Upper lobe of left lung (tissue), 6 donors: Measurements from ENCODE around the gene SLC50A1. TPM values are rescaled to one million over a fixed set of nuclear protein-coding genes. Genes with fewer than 3 reads are reported as not detected.

Experiments used
- ATAC-seq, 2 donors: fragments of 200-7000 bp; cut with Tn5 transposase; one replicate each; pipeline ENCODE4 v1.9.1; 2022; ENCODE audit warnings: mild to moderate bottlenecking in 2 of 2, moderate library complexity in 2 of 2; ENCODE audit not compliant: low FRiP score in 2 of 2
- DNase-seq, 2 donors: peaks; one replicate each; pipeline ENCODE4 v3.0.0-alpha.2; 2019 to 2020
- H3K27ac ChIP-seq, 4 donors: fragments of 200-600 bp; sonication (generic); one replicate each; pipeline ENCODE4 v1.5.1; 2016 to 2019
- H3K27me3 ChIP-seq, 4 donors: fragments of 200-600 bp; sonication (generic); one replicate each; pipeline ENCODE4 v1.5.1; 2017 to 2019
- H3K36me3 ChIP-seq, 4 donors: fragments of 200-600 bp; sonication (generic); one replicate each; pipeline ENCODE4 v1.5.1; 2016 to 2019
- H3K4me1 ChIP-seq, 4 donors: fragments of 200-600 bp; sonication (generic); one replicate each; pipeline ENCODE4 v1.5.1; 2018 to 2019
- H3K4me3 ChIP-seq, 4 donors: fragments of 200-600 bp; sonication (generic); one replicate each; pipeline ENCODE4 v1.5.1; 2017 to 2019; ENCODE audit warnings: mild to moderate bottlenecking in 2 of 4, moderate library complexity in 1 of 4
- H3K9me3 ChIP-seq, 4 donors: fragments of 200-600 bp; sonication (generic); one replicate each; pipeline ENCODE4 v1.5.1; 2018 to 2019
- CTCF ChIP-seq, 6 experiments: fragments of 450-650 bp in 4 of 6; fragments of 200-600 bp in 2 of 6; sonication (generic) in 2 of 6; IDR thresholded peaks; one replicate each; pipeline ENCODE4 v1.5.1; 2016 to 2019; ENCODE audit warnings: antibody characterized with exemption in 6 of 6
- EP300 ChIP-seq, 4 donors: sonication (generic); formaldehyde crosslinking; IDR thresholded peaks; one replicate each; pipeline ENCODE4 v1.5.1; 2017; ENCODE audit warnings: antibody characterized with exemption in 4 of 4, control low read depth in 2 of 4
- POLR2A ChIP-seq, 4 donors: fragments of 450-650 bp; IDR thresholded peaks; one replicate each; pipeline ENCODE4 v1.5.1; 2016 to 2017; ENCODE audit warnings: antibody characterized with exemption in 4 of 4, mild to moderate bottlenecking in 2 of 4
- POLR2AphosphoS5 ChIP-seq, 2 donors: sonication (generic); formaldehyde crosslinking; IDR thresholded peaks; one replicate each; pipeline ENCODE4 v1.5.1; 2017; ENCODE audit warnings: antibody characterized with exemption in 2 of 2
- WGBS, 2 donors: methylation state at CpG; one replicate each; pipeline ENCODE4 v1.1.5; 2017 to 2018; 5-methylcytosine and 5-hydroxymethylcytosine counted together
- total RNA-seq, 6 donors: library from RNA; depleted of rRNA in 4 of 6; stranded (reverse); fragments of >200 nt in 4 of 6; gene quantifications; one replicate each; pipeline versions ENCODE4 v1.1.0 to v1.2.1, GENCODE V29; 2016 to 2021
- donor health status: DM: no; HTN: no; CAD: no; lungs with moderate emphysema.
- donor health status: DM: no; HTN: yes; CAD: no; lungs with severe emphysema.

The SLC50A1 gene
- total RNA-seq, 6 donors from 2014 or later = 19.9 to 49.9 (median 42.7) TPM

- Histone ChIP-seq H3K27me3 (no peaks in the 10 kb centered on the region), H3K4me1 (peaks cover 3 to 29% (median 15%) of the 10 kb centered on the region in 4 donors), H3K27ac (no peak overlapping the region), H3K9me3 (no peaks in the 10 kb centered on the region), H3K36me3 (no peaks in the 10 kb centered on the region), H3K4me3 (no peak overlapping the region)
- DNase-seq (no peak), ATAC-seq (no peak)
- 74 to 75% methylated on average over 9 of the region's 9 CpGs for WGBS, 2 donors
- TF ChIP-seq CTCF (IDR thresholded peaks at IDR 0.05) = no peak
These were observed 32.3 kb upstream of the SLC50A1 start for GRCh38 chr1:155103325-155103724.

- no peak for ATAC-seq
- peaks cover 3 to 34% (median 15%) of the 10 kb centered on the region in 4 donors for H3K4me1 ChIP-seq
- no peak overlapping the region for H3K4me3 ChIP-seq
- no peaks in the 10 kb centered on the region for H3K27me3 ChIP-seq
- peak overlapping the region; percentile 53 to 81 (median 74) for H3K27ac ChIP-seq
- TF ChIP-seq EP300 (IDR thresholded peaks at IDR 0.05) (no peak), POLR2AphosphoS5 (IDR thresholded peaks at IDR 0.05) (no peak), CTCF (IDR thresholded peaks at IDR 0.05) (no peak), POLR2A (IDR thresholded peaks at IDR 0.05) (no peak)
- 63 to 66% methylated on average over 7 of the region's 7 CpGs for WGBS, 2 donors
- DNase-seq = no peak
- no peaks in the 10 kb centered on the region for H3K36me3 ChIP-seq
- no peaks in the 10 kb centered on the region for H3K9me3 ChIP-seq
These were observed 30.8 kb upstream of the SLC50A1 start for GRCh38 chr1:155104605-155105534.

DNA sequence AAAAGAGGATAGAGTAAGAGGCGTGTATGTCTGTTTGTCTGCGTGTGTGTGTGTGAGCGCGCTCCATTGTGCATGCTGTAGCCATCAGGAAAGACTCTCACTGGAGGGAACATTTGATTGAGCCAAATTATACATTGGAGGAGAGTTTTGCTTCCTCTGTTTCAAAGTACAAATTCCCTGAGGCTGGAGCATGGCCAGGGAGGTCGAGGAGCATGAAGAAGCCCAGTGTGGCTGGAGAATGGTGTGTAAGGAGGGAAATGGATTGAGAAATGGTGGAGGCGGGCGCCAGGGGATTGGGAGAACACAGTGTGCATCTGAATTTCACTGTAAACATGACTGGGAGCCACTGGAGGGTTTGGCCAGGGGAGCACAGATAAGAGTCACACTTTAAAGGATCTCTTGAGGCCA, 30.0 kb upstream of the SLC50A1 start:
- H3K4me1 ChIP-seq = peaks cover 3 to 34% (median 15%) of the 10 kb centered on the region in 4 donors
- no peak overlapping the region for H3K4me3 ChIP-seq
- 28 to 56% methylated on average over 7 of the region's 7 CpGs for WGBS, 2 donors
- TF ChIP-seq CTCF (IDR thresholded peaks at IDR 0.05) (no peak), POLR2A (IDR thresholded peaks at IDR 0.05) (no peak), POLR2AphosphoS5 (IDR thresholded peaks at IDR 0.05) (peak; percentile 45 to 75), EP300 (IDR thresholded peaks at IDR 0.05) (peak in 2 of 4 donors; percentile 44 to 87)
- H3K27me3 ChIP-seq = no peaks in the 10 kb centered on the region
- no peaks in the 10 kb centered on the region for H3K36me3 ChIP-seq
- DNase-seq = peak in 1 of 2 donors; percentile 91
- peak overlapping the region; percentile 53 to 81 (median 74) for H3K27ac ChIP-seq
- H3K9me3 ChIP-seq = no peaks in the 10 kb centered on the region
- ATAC-seq = peak; percentile 69 to 93

DNA sequence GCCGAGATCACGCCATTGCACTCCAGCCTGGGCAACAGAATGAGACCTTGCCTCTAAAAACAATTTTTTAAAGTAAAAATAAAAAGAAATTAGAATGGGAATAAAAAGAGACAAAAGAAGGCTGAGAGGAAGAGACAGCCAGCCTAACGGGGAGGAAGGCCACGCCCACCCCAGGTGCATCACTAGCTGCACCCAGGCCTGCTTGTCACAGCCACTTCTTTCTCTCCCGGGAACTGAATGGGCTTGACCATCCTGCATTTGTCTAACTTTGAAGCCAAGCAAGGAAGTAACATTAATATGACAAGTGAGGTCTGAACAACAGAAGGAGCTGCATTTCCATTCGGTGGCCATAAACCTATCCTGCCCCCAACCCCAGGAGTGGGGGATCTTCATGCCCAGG, 28.8 kb upstream of the SLC50A1 start:
- no peak overlapping the region for H3K4me3 ChIP-seq
- no peaks in the 10 kb centered on the region for H3K36me3 ChIP-seq
- 81 to 82% methylated on average over 6 of the region's 6 CpGs for WGBS, 2 donors
- TF ChIP-seq POLR2A (IDR thresholded peaks at IDR 0.05) = no peak
- no peak for TF ChIP-seq CTCF (IDR thresholded peaks at IDR 0.05)
- no peak for TF ChIP-seq EP300 (IDR thresholded peaks at IDR 0.05)
- TF ChIP-seq POLR2AphosphoS5 (IDR thresholded peaks at IDR 0.05) = no peak
- peaks cover 3 to 34% (median 15%) of the 10 kb centered on the region in 4 donors for H3K4me1 ChIP-seq
- DNase-seq (no peak), ATAC-seq (no peak)
- no peaks in the 10 kb centered on the region for H3K27me3 ChIP-seq
- H3K9me3 ChIP-seq = no peaks in the 10 kb centered on the region
- H3K27ac ChIP-seq = peak overlapping the region in 2 of 4 donors; percentile 64 to 69
